ENCODE measurements around the gene SURF4. TPM values are rescaled to one million over a fixed set of nuclear protein-coding genes. Genes with fewer than 3 reads are reported as not detected.

The SURF4 gene
- total and polyA plus RNA-seq, 2 donors (not counting 3 experiments of a cell fraction or from before 2014, with no cell fraction given), result 216 to 358 TPM

GRCh38 chr9:133417541-133418461 lies 41.9 kb upstream of the SURF4 start, which contains the start of gene REXO4:
REXO4 (minus strand) TSS chr9:133418010; CDS start chr9:133417844, 166 bp downstream.
- Histone ChIP-seq H4K20me1 (replicated peaks; ENCODE audit: control insufficient read depth, extremely low read depth, insufficient read depth, low read length) (no peaks in the 10 kb centered on the region), H3K9me1 (replicated peaks; ENCODE audit: control insufficient read depth, extremely low read depth, insufficient read depth, low read length) (no peaks in the 10 kb centered on the region), H3K4me3 (replicated peaks in 1 of 3; ENCODE audit: insufficient read depth in 1 of 3, low read depth in 1 of 3, low read length in 3 of 3) (peak within 1 kb of the TSS; percentile 50 to 96 (median 96)), H3K36me3 (ENCODE audit: control insufficient read depth in 2 of 2, extremely low read depth in 1 of 2, insufficient read depth in 2 of 2, low read length in 2 of 2) (peaks cover 6 to 13% of the 10 kb centered on the region in 2 experiments), H3K4me1 (ENCODE audit: control insufficient read depth, extremely low read depth, insufficient read depth, low read length) (peaks cover 9% of the 10 kb centered on the region), H3K9me3 (replicated peaks; ENCODE audit: control insufficient read depth, insufficient read depth, low read length) (no peaks in the 10 kb centered on the region), H3K27ac (ENCODE audit: insufficient read depth, low read depth, low read length) (peak within 1 kb of the TSS; percentile 74), H3K79me2 (ENCODE audit: control insufficient read depth, insufficient read depth, low read length) (peaks cover 40% of the 10 kb centered on the region), H3K4me2 (ENCODE audit: insufficient read depth, low read length) (peak within 1 kb of the TSS; percentile 93), H2AFZ (ENCODE audit: low read depth, low read length) (peak within 1 kb of the TSS; percentile 90), H3K27me3 (ENCODE audit: control insufficient read depth in 2 of 2, insufficient read depth in 2 of 2, low read length in 2 of 2) (no peaks in the 10 kb centered on the region), H3K9ac (replicated peaks; ENCODE audit: extremely low read depth, insufficient read depth, low read length) (peak within 1 kb of the TSS; percentile 91)
- TF ChIP-seq FOS (IDR thresholded peaks at IDR 0.05; ENCODE audit: borderline replicate concordance, insufficient read depth, low read length) (no peak), MAX (IDR thresholded peaks at IDR 0.05; ENCODE audit: insufficient read depth, insufficient read length) (peak; percentile 60), MYC (IDR thresholded peaks at IDR 0.05; ENCODE audit: low read depth, low read length) (peak; percentile 76), EZH2 (IDR thresholded peaks at IDR 0.05; ENCODE audit: borderline replicate concordance, low read depth, low read length, severe bottlenecking) (no peak), GATA2 (IDR thresholded peaks at IDR 0.05; ENCODE audit: insufficient read depth, insufficient read length, low read depth, low read length) (no peak), JUN (IDR thresholded peaks at IDR 0.05; ENCODE audit: borderline replicate concordance, insufficient read depth, insufficient read length, low read depth) (no peak), POLR2A (IDR thresholded peaks at IDR 0.05; ENCODE audit: low read depth, low read length) (no peak), POLR2AphosphoS5 (IDR thresholded peaks at IDR 0.05; ENCODE audit: insufficient read depth, low read depth, low read length) (no peak)
- TF ChIP-seq, protein P1, sequence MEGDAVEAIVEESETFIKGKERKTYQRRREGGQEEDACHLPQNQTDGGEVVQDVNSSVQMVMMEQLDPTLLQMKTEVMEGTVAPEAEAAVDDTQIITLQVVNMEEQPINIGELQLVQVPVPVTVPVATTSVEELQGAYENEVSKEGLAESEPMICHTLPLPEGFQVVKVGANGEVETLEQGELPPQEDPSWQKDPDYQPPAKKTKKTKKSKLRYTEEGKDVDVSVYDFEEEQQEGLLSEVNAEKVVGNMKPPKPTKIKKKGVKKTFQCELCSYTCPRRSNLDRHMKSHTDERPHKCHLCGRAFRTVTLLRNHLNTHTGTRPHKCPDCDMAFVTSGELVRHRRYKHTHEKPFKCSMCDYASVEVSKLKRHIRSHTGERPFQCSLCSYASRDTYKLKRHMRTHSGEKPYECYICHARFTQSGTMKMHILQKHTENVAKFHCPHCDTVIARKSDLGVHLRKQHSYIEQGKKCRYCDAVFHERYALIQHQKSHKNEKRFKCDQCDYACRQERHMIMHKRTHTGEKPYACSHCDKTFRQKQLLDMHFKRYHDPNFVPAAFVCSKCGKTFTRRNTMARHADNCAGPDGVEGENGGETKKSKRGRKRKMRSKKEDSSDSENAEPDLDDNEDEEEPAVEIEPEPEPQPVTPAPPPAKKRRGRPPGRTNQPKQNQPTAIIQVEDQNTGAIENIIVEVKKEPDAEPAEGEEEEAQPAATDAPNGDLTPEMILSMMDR (IDR thresholded peaks at IDR 0.05; ENCODE audit: extremely low read depth in 1 of 2, insufficient read depth in 1 of 2, low read depth in 1 of 2, low read length in 2 of 2), result no peak
- dilution Hi-C loops (cut with MboI; ENCODE audit: extremely low pct_ligation_motif_present, low sequenced_read_pairs), result no loop called here
- intact Hi-C loops (cut with micrococcal nuclease), result no loop called here
- FAIRE-seq (peak; percentile 92), DNase-seq (ENCODE audit: low read depth, low spot score) (peak; percentile 85)
- ChIA-PET POLR2A (no interaction called here), CTCF (interaction anchor here (0.8 kb wide), 1 partner anchor 88 kb away, joined by 3 read pairs; no protein-coding TSS in a partner anchor)
- BruUV-seq (replicated peaks), result TSS peak; percentile 57

All from endothelial cell of umbilical vein (primary cell).